Activated T-cell treated with anti-CD3 and anti-CD28 coated beads for 1 hour (primary cell): ENCODE measurements around the gene SMARCD3.

Experiments used
- DNase-seq: peaks from one replicate; pipeline ENCODE4 v3.0.0-alpha.2; 2020; ENCODE audit warnings: low read depth

Gene SMARCD3

DNA sequence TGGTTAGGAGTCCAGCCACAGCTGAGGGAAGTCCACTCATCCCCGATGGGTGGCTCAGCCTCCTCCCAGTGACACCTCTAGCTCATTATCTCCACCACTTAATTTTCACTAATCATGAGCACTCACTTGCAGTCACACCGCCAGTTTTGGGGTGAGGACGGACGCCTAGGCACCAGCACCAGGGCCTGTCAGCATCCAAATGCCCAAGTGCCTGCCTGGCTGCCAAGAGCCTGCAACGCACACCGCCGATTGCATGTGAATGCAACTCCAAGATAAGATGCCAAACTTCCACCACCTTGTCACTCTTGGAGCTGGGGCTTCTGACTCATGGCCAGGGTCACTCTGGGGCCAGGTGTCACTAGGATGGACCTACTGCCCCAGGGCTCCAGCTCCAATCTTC is 24.4 kb upstream of the SMARCD3 start:
- no peak for DNase-seq

GRCh38 chr7:151272405-151272804 is 23.9 kb upstream of the SMARCD3 start:
- DNase-seq: no peak

DNA sequence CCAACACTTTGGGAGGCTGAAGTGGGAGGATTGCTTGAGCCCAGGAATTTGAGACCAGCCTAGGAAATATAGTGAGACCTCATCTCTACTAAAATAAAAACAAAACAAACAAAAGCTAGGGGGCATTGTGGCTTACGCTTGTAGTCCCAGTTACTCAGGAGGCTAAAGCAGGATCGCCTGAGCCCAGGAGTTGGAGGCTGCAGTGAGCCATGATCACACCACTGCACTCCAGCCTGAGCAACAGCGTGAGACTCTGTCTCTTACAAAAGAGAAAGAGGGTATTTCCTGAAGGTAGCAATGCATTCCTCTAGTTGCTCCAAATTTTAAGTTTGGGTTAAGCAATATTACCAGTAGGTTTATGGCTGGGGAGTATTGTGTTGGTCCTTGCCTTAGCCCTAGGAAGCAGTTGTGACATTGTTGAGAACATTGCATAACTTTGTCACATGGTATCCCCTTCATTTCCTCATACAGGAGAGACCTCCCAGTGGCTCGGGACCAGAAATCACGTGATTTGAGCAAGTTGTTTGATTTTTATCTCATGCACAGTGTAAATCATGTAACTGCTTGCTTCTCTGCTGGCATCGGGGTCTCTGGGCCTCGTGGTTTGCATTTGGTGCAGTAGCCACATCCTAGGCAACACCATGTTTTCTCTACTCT is 23.3 kb upstream of the SMARCD3 start:
- DNase-seq: no peak

DNA sequence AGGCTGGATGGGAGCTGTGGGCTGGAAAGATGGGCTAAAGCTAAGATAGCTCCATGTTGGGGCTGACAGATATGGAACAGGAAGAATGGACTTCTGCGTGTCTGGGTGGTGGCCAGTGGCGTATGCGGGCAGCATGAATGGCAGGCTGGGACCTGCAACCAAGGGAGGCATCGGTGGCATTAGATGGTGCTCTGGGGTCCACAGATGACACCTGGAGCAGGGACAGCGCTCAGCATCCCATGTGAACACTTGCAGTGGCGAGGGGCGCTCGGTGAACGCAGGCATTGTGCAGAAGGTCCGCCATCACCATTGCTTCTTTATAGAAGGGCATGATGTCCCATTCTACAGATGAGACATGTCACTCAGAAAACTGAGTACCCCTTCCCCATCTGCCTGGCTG is 21.0 kb upstream of the SMARCD3 start:
- no peak for DNase-seq

- no peak for DNase-seq
Observed at GRCh38 chr7:151265351-151265931, 16.9 kb upstream of the SMARCD3 start.

GRCh38 chr7:151264615-151265014 is 16.1 kb upstream of the SMARCD3 start:
- no peak for DNase-seq

DNA sequence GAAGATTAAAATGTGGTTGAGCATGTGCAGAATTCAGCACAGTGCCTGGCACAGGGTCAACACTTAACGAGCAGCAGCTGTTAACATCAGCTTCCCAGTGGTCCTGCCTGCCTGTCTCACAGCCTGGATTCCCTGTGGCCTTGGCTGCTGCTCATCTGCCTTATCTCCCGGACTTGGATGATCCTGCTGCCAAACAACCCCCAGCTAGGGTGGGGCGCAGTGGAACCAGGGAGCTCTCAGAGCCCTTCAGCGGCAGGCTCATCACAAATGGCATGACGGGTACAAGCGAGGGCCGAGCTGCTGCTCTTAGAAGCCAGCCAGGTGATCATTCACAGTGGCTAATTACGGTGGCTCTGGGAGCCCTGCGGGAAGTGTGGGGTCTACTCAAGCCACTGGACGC is 13.0 kb upstream of the SMARCD3 start:
- DNase-seq: no peak

DNA sequence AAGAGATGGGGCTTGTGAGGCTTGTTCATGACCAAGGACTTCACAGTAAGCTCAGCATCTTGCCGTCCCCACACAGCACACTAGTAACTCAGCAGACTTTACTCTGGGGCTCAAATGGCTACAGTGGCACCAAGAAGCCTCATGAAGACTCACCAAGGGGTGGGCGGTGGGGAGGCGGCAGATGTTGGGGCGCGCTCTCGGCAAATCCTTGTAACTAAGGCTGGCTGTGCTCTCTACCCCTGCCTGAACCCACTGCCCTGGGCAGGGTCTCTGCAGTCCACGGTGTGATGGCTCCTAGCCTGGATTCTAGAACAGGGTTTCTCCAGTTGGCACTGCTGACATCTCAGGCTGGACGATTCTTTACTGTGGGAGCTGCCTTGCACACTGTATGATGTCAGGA is 12.4 kb upstream of the SMARCD3 start:
- no peak for DNase-seq

DNA sequence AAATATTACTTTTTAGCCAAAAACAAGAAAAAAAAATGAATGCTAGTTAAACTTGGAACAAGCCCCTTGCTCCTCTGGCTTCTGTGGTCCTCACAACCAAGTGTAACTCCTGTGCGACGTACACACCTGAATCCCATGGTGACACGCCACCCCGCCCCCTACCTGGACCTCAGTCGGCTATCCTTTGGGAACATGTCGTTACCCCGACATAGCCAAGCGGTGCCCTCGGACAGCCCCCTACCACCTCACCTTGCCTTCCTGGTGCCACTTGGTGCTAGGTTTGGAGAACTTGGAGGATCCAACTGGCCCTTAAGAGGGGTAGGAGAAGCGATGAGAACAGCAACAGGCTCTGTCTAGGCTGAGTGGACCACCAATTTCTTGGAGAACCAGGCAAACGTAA is 12.0 kb upstream of the SMARCD3 start:
- DNase-seq: no peak

DNA sequence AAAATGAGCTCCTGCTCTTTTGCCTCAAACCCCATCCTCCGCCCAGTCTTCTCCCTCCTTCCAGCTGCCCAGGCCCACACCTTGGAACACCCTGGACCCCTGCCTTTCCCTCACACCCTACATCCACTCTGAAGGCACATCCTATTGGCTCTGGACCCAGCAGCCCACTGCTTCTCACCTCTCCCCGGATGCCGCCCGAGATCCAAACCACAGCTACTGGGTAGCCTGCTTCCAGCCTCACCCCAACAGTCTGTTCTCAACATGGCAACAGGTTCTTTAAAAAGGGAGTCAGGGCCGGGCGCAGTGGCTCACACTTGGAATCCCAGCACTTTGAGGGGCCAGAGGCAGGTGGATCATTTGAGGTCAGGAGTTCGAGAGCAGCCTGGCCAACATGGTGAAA is 9.5 kb upstream of the SMARCD3 start:
- no peak for DNase-seq

GRCh38 chr7:151256410-151257045 is 8.0 kb upstream of the SMARCD3 start:
- DNase-seq: no peak

GRCh38 chr7:151255390-151255789 is 6.9 kb upstream of the SMARCD3 start:
- DNase-seq: no peak

- no peak for DNase-seq
Observed at GRCh38 chr7:151254851-151255250, 6.4 kb upstream of the SMARCD3 start.

DNA sequence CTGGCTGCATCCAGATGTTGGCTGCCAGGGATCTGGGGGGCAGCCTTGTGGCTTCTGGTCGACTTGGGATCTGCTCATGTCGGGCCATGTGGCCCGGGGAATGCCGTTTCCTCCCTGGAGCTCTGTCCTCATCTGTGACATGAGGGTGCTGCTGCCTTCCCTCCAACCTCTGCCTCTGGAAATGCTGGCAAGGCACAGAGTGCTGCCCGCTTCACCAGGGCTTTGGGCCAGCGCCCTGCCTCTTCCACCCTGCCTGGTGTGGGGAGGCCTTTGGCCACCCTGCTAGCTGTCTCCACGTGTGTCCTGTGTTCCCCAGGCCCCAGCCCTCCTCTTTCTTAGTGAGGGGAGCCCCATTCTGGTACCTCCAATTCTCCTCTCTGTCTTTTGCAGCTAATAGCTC is 5.8 kb upstream of the SMARCD3 start:
- no peak for DNase-seq

DNA sequence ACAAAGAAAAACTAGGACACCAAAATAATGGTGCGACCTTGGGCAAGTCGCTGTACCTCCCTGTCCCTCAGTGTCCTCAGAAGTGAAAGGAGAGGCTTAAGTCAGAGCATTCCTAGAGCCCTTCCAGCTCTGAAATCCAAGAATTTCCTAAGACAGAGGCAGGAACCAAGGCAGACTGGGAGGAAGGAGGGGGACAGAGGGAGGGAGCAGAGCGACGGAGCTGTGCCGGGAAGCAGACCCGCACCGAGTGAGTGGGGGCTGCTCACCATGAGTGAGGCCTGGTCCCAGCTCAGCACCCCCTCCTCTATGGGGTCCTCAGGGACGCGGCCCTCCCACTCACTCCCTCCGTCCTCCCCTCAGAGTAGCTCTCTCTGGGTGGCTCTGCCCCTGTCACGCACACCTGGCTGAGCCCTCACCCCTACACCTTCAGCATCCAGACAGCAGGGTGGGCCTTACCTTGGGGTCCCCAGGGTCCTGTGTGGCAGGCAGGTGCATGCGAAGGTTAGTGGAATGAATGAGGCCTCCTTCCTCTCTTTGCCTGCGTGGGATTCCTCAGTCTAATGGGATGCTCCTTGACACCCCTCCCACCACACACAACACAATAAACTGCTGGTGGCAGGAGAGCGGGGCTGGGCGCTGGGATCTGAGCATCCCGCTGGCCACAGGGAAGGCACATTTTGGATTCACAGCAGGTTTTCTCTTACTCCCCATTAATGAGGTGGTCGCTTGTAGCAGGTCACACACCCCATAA is 4.6 kb upstream of the SMARCD3 start:
- no peak for DNase-seq

DNA sequence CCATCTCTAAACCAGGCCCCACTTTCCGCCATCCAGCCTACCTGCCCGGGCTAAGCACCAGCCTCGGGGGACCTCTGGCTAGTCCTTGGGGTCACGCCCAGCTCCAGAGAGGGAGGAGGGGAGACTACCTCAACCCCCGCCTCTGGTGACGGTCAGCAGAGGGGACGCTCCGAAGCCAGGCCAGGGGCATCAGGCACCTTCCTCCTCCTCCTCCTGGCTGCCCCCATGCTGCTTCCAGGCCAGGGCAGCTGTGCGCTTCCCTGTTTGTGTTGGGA is 4.0 kb upstream of the SMARCD3 start:
- no peak for DNase-seq

- no peak for DNase-seq
Observed at GRCh38 chr7:151251689-151252560, 3.4 kb upstream of the SMARCD3 start.

GRCh38 chr7:151251328-151251688 is 2.8 kb upstream of the SMARCD3 start:
- no peak for DNase-seq

- DNase-seq: no peak
Observed at GRCh38 chr7:151250181-151251132, 2.0 kb upstream of the SMARCD3 start.

DNA sequence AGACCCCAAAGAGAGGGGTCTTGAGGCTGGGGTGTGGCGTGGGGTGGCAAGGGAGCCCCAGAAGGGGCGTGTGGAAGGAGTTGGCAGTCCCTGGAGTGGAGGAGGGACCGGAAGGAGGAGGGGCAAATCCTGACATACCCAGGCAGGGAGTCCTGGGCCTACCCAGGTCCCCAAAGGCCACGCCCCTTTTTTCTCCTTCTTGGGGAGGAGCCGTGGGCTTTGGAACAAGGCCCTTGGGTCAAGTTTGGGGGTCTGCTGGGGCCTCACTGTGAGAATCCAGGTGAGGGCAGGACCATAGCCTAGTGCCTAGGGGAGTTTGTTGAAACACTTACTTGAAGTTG is 1.2 kb upstream of the SMARCD3 start:
- no peak for DNase-seq

GRCh38 chr7:151249034-151249731 is 689 bp upstream of the SMARCD3 start:
- DNase-seq: no peak
